NCI-H526 (cell line): Measurements from ENCODE around the gene TPSB2.
"Not testable (repeated sequence)": the region's sequence is repeated elsewhere in the genome, so short reads cannot be mapped to it uniquely, and the experiment has no call there.

Source experiments
- DNase-seq, 2 experiments: peaks; one replicate each; lab custom pipeline; 2025; lab: John Stamatoyannopoulos, UW

TPSB2 gene

DNA sequence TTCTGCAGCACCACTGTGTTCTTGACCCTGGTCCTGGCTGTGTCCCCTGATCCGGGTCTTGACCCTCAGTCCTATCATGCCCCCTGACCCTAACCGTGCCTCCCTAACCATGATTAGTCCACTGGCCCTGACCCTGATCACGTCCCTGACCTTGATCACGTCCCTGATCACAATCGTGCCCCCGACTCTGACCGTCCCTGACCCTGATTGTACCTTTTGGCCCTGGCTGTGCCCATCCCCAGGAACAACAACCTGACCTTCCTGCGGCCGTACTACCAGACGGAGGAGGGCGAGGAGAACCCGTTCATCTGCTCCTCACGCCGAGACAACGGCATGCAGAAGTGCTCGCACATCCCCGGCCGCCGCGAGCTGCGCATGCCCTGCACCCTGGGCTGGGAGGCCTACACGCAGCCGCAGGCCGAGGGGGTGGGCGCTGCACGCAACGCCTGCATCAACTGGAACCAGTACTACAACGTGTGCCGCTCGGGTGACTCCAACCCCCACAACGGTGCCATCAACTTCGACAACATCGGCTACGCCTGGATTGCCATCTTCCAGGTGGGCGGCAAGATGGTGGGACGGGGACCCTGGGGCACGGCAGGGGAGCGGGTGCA is 29.9 kb downstream of the TPSB2 start:
- DNase-seq = no peak

- DNase-seq = no peak
Measured at GRCh38 chr16:1199347-1200013, 30.5 kb downstream of the TPSB2 start.

DNA sequence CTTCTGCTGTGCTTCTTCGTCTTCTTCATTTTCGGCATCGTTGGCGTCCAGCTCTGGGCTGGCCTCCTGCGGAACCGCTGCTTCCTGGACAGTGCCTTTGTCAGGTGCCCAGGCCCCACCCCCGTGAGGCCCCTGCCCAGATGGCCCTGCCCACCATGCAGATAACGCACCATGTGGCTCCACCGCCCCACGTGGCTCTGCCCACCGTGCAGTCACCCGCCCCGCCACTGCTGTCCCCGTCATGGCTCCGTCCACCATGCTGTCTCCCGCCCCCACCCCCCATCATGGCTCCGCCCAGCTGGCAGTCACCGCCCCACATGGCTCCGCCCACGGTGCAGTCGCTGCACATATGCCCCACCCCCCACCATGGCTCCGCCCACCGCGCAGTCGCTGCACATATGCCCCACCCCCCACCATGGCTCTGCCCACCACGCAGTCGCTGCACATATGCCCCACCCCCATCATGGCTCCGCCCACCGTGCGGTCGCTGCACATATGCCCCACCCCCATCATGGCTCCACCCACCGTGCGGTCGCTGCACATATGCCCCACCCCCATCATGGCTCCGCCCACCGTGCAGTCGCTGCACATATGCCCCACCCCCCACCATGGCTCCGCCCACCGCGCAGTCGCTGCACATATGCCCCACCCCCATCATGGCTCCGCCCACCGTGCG is 31.2 kb downstream of the TPSB2 start:
- not testable (repeated sequence) for DNase-seq

- no peak for DNase-seq
Measured at GRCh38 chr16:1198194-1198593, 31.8 kb downstream of the TPSB2 start.

GRCh38 chr16:1197237-1197866 is 32.6 kb downstream of the TPSB2 start:
- no peak for DNase-seq

- no peak for DNase-seq
Measured at GRCh38 chr16:1196494-1196893, 33.5 kb downstream of the TPSB2 start.

DNA sequence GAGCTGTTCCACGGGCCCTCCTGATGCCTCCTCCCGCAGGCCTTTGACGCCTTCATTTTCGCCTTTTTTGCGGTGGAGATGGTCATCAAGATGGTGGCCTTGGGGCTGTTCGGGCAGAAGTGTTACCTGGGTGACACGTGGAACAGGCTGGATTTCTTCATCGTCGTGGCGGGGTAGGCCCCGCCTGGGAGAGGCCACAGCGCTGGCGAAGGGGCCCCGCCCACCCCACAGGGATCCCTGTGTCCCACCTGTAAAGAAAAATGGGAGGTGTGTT is 34.7 kb downstream of the TPSB2 start:
- DNase-seq = no peak

DNA sequence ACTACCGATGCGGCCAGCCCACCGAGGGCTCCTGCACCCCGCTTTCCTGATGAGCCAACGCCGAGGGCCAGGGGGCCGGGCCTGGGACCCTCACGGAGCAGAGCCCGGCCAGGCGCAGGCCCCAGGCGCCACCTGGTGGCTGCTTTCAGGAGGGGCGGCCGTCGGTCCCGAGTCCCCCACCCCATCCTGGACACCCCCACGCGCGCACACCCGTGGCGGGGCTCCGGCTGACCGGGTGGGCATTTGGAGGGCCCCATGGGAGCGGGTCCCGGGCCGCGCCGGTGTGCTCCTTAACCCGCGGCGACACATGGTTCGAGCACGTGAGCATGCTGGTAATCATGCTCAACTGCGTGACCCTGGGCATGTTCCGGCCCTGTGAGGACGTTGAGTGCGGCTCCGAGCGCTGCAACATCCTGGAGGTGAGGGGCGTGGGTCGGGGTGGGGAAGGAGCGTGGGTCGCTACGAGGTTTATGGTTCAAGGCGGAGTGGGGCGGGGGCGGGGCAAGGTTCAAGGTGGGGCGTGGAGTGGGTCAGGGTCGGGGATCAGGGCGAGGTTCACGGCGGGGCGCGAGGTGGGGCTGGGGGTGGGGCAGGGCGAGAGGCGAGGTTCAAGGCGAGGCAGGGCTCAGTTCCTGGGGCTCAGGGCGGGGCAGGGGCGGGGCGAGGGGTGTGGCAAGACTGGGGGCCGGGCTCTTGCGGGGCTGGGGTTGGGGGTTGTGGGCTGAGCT is 35.2 kb downstream of the TPSB2 start:
- DNase-seq = no peak

DNA sequence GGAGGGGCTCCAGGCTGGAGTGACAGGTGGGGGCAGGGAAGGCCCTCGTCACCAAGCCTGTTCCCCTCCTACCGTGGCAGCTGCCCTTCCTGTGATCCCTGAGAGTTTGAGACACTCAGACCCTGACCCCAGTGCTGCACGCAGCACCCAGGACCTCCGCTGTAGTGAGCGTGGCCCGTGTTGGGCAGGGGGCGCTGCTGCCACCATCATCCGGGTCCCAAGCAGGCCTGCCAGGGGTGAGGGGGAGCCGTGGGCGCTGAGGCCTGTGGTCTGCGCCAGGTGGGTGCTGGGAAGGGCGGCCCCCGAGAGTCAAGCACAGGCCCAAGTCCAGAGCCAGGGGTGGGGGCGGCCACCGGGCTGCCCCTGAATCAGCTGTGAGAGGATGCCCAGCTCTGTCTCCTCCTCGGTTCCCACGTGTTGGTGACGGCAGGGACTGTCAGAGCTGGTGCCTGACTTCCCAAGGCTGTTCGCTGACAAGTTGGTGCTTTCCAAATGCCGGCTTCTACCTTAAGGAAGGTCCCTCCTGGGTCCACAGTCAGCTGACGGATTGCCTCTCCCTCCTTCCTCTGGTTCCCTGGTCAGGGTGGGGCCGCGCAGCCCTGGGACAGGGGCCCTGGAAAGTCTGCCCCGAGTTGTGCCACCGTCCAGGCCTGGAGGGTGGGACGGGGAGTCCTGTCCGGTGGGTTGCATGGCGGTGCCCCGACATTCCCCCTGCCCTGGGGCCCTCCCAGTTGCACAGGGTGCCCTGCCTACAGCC is 36.0 kb downstream of the TPSB2 start:
- no peak for DNase-seq

- no peak for DNase-seq
Measured at GRCh38 chr16:1193143-1193824, 36.7 kb downstream of the TPSB2 start.

DNA sequence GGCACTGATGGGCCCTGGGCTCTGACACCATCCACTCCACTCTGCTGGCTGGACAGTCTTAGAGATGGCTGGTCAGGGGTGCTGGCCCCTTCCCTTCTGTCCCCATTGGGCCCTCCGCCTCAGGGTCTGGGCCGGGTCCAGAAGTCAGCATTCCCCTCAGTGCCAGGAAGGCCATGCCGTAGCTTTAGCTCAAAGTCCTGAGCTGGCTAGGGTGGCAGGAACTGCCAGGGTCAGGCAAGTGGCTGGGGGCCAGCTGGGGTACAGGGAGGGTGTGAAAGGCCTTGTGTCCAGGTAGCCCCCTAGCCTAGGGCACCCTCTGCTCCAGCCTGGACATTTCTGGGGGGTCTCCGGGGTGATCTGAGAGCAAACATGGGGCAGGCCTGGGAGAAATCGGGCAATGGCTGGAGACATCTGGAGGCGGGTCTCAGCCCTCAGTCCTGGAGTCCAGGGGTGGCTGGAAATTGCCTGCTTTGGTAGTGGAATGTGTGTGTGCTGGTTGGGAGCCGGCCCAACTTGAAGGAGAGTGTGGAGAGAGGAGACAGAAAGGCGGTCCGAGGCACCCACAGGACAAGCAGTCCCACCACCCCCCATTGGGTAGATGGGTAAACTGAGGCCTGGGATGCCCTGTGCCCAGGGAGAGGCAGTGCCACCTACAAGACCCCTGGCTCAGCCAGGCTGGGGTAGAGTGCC is 37.5 kb downstream of the TPSB2 start:
- no peak for DNase-seq

DNA sequence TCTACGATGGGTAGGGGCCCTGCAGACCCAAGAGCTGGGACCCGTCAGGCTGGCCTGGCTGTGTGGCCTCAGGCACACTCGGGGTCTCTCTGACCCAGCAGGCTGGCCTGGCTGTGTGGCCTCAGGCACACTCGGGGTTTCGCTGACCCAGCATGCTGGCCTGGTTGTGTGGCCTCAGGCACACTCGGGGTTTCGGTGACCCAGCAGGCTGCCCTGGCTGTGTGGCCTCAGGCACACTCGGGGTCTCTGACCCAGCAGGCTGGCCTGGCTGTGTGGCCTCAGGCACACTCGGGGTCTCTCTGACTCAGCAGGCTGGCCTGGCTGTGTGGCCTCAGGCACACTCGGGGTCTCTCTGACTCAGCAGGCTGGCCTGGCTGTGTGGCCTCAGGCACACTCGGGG is 39.2 kb downstream of the TPSB2 start:
- DNase-seq = not testable (repeated sequence)

DNA sequence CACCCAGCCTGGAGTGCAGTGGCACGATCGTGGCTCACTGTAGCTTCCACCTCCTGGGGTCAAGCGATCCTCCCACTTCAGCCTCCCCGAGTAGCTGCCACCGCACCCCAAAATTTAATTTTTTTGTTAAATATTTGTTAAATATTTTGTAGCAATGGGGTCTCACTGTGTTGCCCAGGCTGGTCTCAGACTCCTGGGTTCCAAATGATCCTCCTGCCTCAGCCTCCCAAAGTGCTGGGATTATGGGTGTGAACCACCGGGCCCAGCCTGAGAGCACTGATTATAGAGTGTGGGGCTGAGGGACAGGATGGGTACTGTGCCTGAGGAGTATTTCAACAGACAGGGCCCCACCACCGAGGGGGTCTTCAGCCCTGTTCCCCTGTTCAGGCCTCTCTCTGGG is 40.5 kb downstream of the TPSB2 start:
- DNase-seq = no peak

DNA sequence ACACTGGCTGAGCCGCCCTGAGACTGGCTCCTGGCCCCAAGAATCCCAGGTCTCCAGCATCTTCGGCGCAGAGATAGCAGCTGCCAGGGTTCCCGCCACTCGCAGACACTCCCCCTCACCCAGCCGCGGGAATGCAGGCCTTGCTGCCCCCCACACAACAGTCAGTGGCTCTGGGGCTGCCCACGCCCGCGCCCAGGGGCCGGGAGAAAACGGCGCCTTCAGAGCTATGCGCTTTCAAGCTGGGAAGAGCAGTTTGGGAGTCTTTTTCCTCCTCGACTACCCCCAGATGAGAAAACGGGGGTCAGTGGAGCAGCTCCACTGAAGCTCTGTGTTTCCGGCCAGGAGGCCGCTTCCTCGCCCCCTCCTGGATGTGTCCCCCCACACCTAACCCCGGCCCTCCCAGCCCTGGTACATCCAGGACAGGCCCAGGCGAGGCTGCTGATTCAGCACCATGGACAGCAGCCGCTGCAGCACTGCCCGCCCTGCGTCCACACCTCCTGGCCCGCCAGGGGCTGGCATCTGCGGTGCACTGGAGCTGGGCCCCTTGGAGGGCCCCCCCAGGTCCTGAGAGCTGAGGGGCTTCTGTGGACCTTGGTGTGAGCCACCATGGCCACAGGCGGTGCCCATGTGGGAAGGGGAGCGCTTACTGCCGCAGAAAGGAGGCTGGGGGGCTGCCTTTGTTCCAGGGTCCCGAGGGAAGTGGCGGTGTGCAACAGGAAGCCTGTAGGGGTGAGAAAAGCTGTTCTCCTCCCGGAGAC is 41.4 kb downstream of the TPSB2 start:
- DNase-seq = no peak

DNA sequence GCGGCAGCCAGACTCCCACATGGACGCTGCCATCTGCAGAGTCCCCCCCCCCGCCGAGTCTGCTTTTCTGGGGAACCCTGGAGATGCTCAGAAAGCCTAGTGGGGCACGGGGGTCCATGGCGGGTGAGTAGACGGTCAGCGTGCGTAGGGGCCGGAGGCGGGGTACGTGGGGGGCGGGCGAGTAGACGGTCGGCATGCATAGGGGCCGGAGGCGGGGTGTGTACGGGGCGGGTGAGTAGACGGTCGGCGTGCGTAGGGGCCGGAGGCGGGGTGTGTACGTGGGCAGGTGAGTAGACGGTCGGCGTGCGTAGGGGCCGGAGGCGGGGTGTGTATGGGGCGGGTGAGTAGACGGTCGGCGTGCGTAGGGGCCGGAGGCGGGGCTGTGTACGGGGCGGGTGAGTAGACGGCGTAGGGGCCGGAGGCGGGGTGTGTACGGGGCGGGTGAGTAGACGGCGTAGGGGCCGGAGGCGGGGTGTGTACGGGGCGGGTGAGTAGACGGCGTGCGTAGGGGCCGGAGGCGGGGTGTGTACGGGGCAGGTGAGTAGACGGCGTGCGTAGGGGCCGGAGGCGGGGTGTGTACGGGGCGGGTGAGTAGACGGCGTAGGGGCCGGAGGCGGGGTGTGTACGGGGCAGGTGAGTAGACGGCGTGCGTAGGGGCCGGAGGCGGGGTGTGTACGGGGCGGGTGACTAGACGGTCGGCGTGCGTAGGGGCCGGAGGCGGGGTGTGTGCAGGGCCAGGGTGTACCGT is 44.4 kb downstream of the TPSB2 start:
- not testable (repeated sequence) for DNase-seq

- DNase-seq = no peak
Measured at GRCh38 chr16:1184980-1185379, 45.0 kb downstream of the TPSB2 start.

DNA sequence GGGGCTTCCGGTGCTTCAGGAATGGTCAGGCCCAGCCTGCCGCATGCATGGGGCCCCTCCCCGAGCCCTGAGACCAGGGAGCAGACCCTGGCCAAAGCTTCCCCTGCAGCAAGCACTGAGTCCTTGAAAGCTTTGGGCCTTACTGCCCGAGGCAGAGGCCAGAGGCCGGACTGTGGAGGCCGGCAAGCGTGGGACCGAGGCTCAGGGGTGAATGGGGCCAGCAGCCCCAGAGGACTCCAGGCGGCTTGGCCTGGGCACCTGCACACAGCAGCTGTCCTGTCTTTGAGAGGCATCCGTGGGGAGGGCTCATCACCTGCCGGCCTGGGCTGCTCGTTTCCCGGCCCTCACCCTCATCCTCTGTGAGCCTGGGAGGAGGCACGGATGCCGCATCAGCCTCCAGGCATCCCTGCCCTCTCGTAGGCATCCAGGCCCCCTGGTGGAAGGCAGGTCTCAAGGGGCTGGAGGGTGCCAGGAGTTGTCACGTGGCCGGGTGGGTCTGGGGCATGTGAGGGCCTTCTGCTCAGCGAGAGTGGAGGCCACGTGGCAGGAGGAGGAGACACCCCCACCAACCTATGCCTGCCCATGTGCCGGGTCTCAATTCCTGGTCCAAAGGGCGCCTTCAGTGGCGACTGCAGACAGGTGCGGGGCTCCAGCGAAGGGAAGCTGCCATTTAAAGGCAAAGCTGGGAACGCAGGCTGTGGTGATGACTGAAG is 45.7 kb downstream of the TPSB2 start:
- peak; percentile 19 to 67 for DNase-seq
